Subcutaneous adipose tissue (tissue), 4 donors: ENCODE results near the gene ACER1. TPM values are rescaled to one million over a fixed set of nuclear protein-coding genes. Genes with fewer than 3 reads are reported as not detected.

Source experiments
- CTCF ChIP-seq: fragments of 450-650 bp; IDR thresholded peaks from one replicate; pipeline ENCODE4 v1.5.1; 2016; ENCODE audit warnings: low read depth, mild to moderate bottlenecking, control low read depth, antibody characterized with exemption, moderate library complexity
- total RNA-seq, 4 donors: library from RNA; depleted of rRNA; stranded (reverse); fragments of >200 nt; gene quantifications; one replicate each; pipeline ENCODE4 v1.1.0, GENCODE V29; 2016

Gene ACER1
- total RNA-seq, 4 donors from 2014 or later, result 0.44 TPM; not detected in 3

- TF ChIP-seq CTCF, result no peak
Measured at GRCh38 chr19:6267552-6268381, 65.6 kb downstream of the ACER1 start.

- no peak for TF ChIP-seq CTCF
Measured at GRCh38 chr19:6264803-6265202, 68.6 kb downstream of the ACER1 start.

- no peak for TF ChIP-seq CTCF
Measured at GRCh38 chr19:6263735-6264444, 69.5 kb downstream of the ACER1 start.

- no peak for TF ChIP-seq CTCF
Measured at GRCh38 chr19:6263306-6263705, 70.1 kb downstream of the ACER1 start.

- no peak for TF ChIP-seq CTCF
Measured at GRCh38 chr19:6262519-6262918, 70.9 kb downstream of the ACER1 start.

- TF ChIP-seq CTCF, result no peak
Measured at GRCh38 chr19:6261883-6262282, 71.5 kb downstream of the ACER1 start.

- no peak for TF ChIP-seq CTCF
Measured at GRCh38 chr19:6260912-6261650, 72.3 kb downstream of the ACER1 start.
